ENCODE measurements around the gene SF3A1.

SF3A1 gene

DNA sequence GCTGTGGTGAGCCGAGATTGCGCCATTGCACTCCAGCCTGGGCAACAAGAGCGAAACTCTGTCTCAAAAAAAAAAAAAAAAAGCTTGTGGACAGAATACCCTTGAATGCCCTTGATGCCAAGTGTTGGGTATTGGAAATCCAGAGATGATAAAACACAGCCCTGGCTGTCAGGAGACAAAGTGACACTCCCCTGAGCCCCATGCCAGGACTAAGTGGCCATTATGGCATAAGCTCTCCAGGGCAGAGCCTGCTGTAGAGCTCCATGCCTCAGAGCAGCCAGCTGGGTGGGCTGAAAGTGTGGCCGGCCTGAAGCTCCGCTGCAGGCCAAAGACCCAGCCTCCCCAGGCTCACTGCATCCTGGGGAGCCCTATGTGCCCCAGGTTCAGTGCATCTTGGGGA lies 25.6 kb upstream of the SF3A1 start:
- H3K4me3 ChIP-seq (ENCODE audit: low read depth in 1 of 2, low read length in 1 of 2): no peak overlapping the region
- peaks cover 11 to 12% of the 10 kb centered on the region in 2 experiments for H3K4me1 ChIP-seq (ENCODE audit: control insufficient read depth in 1 of 2, insufficient read depth in 1 of 2, low read depth in 1 of 2, low read length in 1 of 2)
- H3K9me3 ChIP-seq: no peaks in the 10 kb centered on the region
- no peak overlapping the region for H3K27ac ChIP-seq
- peaks cover 56% of the 10 kb centered on the region for H3K36me3 ChIP-seq
- TF ChIP-seq, protein P1, sequence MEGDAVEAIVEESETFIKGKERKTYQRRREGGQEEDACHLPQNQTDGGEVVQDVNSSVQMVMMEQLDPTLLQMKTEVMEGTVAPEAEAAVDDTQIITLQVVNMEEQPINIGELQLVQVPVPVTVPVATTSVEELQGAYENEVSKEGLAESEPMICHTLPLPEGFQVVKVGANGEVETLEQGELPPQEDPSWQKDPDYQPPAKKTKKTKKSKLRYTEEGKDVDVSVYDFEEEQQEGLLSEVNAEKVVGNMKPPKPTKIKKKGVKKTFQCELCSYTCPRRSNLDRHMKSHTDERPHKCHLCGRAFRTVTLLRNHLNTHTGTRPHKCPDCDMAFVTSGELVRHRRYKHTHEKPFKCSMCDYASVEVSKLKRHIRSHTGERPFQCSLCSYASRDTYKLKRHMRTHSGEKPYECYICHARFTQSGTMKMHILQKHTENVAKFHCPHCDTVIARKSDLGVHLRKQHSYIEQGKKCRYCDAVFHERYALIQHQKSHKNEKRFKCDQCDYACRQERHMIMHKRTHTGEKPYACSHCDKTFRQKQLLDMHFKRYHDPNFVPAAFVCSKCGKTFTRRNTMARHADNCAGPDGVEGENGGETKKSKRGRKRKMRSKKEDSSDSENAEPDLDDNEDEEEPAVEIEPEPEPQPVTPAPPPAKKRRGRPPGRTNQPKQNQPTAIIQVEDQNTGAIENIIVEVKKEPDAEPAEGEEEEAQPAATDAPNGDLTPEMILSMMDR (IDR thresholded peaks at IDR 0.05): no peak
- no peaks in the 10 kb centered on the region for H3K27me3 ChIP-seq

DNA sequence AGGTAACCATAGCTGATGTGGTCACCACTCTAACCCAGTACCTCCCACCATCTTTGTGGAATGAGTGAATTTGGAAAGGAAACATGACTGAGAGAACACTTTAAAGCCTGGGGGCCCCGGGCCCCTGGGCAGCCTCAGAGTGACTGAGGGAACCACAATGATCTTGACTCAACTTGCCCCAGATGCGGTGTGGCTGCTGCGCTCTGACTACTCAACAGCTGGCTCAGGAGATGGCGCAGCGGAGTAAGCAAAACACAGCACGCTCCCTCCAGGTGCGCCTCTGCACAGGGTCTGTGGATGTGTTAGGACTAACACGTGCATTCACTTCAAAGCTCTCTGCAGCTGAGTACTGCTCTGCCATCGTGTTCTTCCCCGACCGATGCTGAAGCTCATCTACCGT lies 24.6 kb upstream of the SF3A1 start:
- peaks cover 61% of the 10 kb centered on the region for H3K36me3 ChIP-seq
- TF ChIP-seq, protein P1 (IDR thresholded peaks at IDR 0.05): no peak

DNA sequence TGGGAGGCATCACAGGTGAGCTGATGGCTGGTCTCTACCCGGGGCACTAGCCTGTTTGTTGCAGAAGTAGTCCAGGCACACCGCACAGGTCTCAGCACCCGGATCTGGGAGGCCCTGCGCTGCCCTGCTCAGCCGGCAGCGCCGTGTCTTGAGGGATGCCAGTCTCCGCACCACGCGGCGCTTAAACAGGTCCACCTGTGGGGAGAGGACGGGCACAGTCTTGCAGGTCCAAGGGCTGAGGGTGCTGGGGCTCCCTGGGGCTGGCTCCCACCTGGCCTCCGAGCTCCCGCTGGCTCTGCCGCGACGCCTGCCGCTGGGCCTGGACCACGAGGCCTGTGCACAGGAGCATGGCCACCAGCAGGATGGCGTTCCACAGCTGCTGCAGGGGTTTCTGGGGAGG lies 23.3 kb upstream of the SF3A1 start:
- Histone ChIP-seq H3K27me3 (no peaks in the 10 kb centered on the region), H3K4me1 (ENCODE audit: control insufficient read depth in 1 of 2, insufficient read depth in 1 of 2, low read depth in 1 of 2, low read length in 1 of 2) (no peaks in the 10 kb centered on the region), H3K4me3 (ENCODE audit: low read depth in 1 of 2, low read length in 1 of 2) (no peak overlapping the region), H3K36me3 (peaks cover 61% of the 10 kb centered on the region), H3K9me3 (no peaks in the 10 kb centered on the region), H3K27ac (no peak overlapping the region)
- TF ChIP-seq, protein P1 (IDR thresholded peaks at IDR 0.05): no peak

More for the DNA sequence above, 24.6 kb upstream of the SF3A1 start:
- Histone ChIP-seq H3K9me3 (no peaks in the 10 kb centered on the region), H3K4me3 (ENCODE audit: low read depth in 1 of 2, low read length in 1 of 2) (no peak overlapping the region), H3K27me3 (no peaks in the 10 kb centered on the region), H3K4me1 (ENCODE audit: control insufficient read depth in 1 of 2, insufficient read depth in 1 of 2, low read depth in 1 of 2, low read length in 1 of 2) (peaks cover 4 to 5% of the 10 kb centered on the region in 2 experiments), H3K27ac (no peak overlapping the region)

- H3K27ac ChIP-seq: no peak overlapping the region
- no peaks in the 10 kb centered on the region for H3K9me3 ChIP-seq
- peaks cover 28% of the 10 kb centered on the region for H3K36me3 ChIP-seq
- no peak overlapping the region for H3K4me3 ChIP-seq (ENCODE audit: low read depth in 1 of 2, low read length in 1 of 2)
- peaks cover 23 to 28% of the 10 kb centered on the region in 2 experiments for H3K4me1 ChIP-seq (ENCODE audit: control insufficient read depth in 1 of 2, insufficient read depth in 1 of 2, low read depth in 1 of 2, low read length in 1 of 2)
- no peaks in the 10 kb centered on the region for H3K27me3 ChIP-seq
- TF ChIP-seq, protein P1 (IDR thresholded peaks at IDR 0.05): no peak
These were observed 18.7 kb upstream of the SF3A1 start for GRCh38 chr22:30375312-30375849.

- Histone ChIP-seq H3K4me3 (ENCODE audit: low read depth in 1 of 2, low read length in 1 of 2) (peak overlapping the region; percentile 2 to 50), H3K9me3 (no peaks in the 10 kb centered on the region), H3K4me1 (ENCODE audit: control insufficient read depth in 1 of 2, insufficient read depth in 1 of 2, low read depth in 1 of 2, low read length in 1 of 2) (peaks cover 23 to 28% of the 10 kb centered on the region in 2 experiments), H3K36me3 (peaks cover 13% of the 10 kb centered on the region), H3K27me3 (no peaks in the 10 kb centered on the region), H3K27ac (peak overlapping the region; percentile 90)
- TF ChIP-seq, protein P1 (IDR thresholded peaks at IDR 0.05): no peak
These were observed 16.9 kb upstream of the SF3A1 start for GRCh38 chr22:30373331-30374325.
